HT1080 (cell line): ENCODE data around the gene SKA1. TPM values are rescaled to one million over a fixed set of nuclear protein-coding genes. Genes with fewer than 3 reads are reported as not detected.
A peak's percentile ranks its signal among the peaks of the same experiment; 100 is the strongest.
"Not testable (repeated sequence)": the region's sequence is repeated elsewhere in the genome, so short reads cannot be mapped to it uniquely, and the experiment has no call there.

Source experiments
- DNase-seq: peaks from one replicate; pipeline ENCODE4 v3.0.0-alpha.2; 2015; ENCODE audit warnings: low read depth
- total RNA-seq: library from RNA; depleted of rRNA; stranded (reverse); fragments of >200 nt; shearing (Covaris generic); gene quantifications from 2 replicates; pipeline ENCODE4 v1.2.3, GENCODE V29; 2014

The SKA1 gene
- total RNA-seq, 1 experiment from 2014 or later = 43.1 TPM

DNA sequence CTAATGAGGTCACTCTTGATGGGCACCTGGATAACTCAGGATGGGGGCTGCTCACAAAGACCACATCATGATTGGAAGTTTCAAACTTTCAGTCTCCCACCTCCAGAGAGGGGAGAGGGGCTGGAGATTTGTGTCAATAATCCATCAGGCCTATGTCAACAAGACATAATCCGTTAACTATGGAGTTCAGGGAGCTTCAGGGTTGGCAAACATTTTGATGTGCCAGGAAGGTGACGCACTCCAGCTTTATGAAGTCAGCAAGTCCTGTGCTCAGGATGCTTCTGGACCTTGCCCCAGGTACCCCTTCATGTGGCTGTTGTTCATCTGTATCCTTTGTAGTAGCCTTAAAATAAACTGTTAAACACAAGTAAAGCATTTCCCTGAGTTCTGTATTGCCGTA lies 19.0 kb downstream of the SKA1 start:
- no peak for DNase-seq

- DNase-seq = no peak
Measured at GRCh38 chr18:50395093-50395492, 20.2 kb downstream of the SKA1 start.

DNA sequence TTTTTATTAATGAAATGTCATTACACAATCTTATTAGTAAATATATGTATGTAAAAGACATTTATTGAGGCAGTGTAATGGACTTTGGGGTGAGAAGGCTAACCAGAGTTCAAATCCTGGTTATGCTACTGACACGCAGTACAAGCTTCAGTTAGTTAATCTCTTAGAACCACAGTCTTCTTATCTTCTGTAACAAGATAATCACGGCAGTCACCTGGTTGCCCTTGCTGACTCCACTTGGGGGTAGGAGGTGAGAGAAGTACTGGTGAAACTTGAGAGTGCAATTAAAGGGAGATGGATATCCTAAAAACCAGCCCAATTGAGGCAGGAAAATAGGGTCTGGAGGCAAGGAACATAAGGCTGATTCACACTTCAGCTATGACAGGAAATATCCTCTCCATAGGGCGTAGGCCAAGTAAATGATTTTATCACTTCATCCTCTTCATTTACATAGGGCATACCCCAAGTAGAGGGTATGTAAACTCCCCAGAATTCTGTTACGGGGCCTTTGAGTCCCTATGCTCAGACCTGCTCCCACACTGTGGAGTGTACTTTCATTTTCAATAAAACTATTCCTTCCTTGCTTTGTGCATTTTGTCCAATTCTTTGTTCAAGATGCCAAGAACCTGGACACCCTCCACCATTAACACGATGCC lies 21.3 kb downstream of the SKA1 start:
- no peak for DNase-seq

GRCh38 chr18:50397023-50397422 lies 22.2 kb downstream of the SKA1 start:
- DNase-seq = no peak

GRCh38 chr18:50398099-50398498 lies 23.3 kb downstream of the SKA1 start:
- no peak for DNase-seq

DNA sequence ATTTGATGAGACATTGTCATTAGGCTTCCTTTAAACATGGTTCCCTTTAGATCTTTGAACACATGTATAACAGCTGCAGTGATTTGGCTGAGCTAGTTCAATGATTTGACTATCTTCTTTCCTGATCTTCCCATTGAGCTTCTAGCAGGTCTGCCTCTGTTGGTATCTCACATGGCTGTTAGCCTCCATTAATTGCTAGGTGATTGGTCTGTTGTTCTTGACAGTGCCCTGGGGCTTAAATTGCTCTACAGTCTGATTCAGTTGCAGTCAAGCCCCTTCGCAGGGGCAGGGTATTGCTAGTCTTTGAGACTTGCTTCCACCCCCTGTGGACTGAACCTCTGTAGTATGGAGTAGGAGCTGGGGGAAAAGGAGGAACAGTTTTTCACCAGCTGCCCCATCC lies 24.1 kb downstream of the SKA1 start:
- no peak for DNase-seq

- no peak for DNase-seq
Measured at GRCh38 chr18:50399582-50399981, 24.7 kb downstream of the SKA1 start.

- DNase-seq = not testable (repeated sequence)
Measured at GRCh38 chr18:50400438-50400837, 25.6 kb downstream of the SKA1 start.

- no peak for DNase-seq
Measured at GRCh38 chr18:50401295-50401694, 26.4 kb downstream of the SKA1 start.

DNA sequence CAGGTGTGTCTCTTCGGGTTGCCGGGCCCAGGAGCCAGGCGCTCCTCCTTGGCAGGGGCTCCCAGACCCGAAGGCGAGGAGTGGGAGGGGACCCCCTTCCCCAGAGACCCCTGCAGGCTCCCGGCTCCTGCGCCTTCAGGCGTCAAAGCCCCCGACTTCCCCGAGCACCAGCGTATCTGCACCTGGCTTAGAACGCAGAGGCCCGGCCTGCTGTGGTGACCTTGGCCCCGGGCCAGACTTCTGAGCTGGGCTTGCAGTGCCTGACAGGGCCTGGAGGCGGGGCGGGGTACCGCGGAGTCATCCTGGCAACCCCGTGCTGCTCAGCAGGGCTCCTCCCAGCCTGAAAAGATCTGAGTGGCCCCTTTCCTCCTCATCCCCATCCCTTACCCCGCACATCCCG lies 27.0 kb downstream of the SKA1 start:
- peak; percentile 18 for DNase-seq

GRCh38 chr18:50404752-50405581 lies 30.1 kb downstream of the SKA1 start:
- DNase-seq = not testable (repeated sequence)

- DNase-seq = no peak
Measured at GRCh38 chr18:50405582-50406271, 30.9 kb downstream of the SKA1 start.

DNA sequence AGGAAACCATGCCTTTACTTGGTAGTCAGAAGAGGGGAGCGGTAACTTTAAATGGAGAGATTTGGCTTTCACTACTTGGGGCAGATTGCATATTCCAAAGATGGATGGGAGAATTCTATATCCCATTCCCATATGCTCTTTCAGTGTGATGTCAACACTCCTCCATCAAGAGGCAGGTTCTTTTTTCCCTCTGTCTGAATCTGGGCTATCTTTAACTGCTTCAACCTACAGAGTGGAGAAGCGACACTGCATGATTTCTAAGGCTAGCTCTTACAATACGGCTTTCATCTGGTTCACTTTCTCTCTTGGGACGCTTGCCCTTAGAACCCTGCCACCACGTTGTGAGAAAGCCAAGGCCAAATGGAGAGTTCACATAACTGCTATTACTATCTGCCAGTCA lies 34.4 kb downstream of the SKA1 start:
- DNase-seq = no peak

DNA sequence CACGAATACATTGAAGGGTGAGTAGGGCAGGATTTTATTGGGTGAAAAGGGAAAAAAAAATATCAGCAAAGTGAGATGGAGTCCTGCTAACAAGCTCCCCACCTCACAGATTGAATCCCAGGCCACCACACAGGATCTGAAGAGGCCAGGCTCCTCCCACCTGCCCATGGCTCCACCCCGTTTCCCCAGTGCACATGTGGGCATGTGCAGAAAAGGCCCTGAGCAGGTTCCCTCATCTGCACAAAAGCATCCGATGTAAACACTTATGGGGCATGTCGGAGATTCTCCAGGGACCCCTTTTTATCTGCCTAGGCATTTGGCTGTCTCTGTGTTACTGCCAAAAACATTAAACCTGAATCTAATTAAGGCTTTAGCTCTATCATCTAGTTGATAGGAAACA lies 35.2 kb downstream of the SKA1 start:
- no peak for DNase-seq

GRCh38 chr18:50410894-50411293 lies 36.0 kb downstream of the SKA1 start:
- DNase-seq = no peak

- DNase-seq = not testable (repeated sequence)
Measured at GRCh38 chr18:50416832-50417231, 42.0 kb downstream of the SKA1 start.

DNA sequence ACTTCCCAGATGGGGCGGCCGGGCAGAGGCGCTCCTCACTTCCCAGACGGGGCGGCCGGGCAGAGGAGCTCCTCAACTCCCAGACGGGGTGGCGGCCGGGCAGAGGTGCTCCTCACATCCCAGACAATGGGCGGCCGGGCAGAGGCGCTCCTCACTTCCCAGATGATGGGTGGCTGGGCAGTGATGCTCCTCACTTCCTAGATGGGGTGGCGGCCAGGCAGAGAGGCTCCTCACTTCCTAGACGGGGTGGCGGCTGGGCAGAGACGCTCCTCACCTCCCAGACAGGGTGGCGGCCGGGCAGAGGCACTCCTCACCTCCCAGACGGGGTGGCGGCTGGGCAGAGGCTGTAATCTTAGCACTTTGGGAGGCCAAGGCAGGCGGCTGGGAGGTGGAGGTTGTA lies 42.9 kb downstream of the SKA1 start:
- DNase-seq = not testable (repeated sequence)

DNA sequence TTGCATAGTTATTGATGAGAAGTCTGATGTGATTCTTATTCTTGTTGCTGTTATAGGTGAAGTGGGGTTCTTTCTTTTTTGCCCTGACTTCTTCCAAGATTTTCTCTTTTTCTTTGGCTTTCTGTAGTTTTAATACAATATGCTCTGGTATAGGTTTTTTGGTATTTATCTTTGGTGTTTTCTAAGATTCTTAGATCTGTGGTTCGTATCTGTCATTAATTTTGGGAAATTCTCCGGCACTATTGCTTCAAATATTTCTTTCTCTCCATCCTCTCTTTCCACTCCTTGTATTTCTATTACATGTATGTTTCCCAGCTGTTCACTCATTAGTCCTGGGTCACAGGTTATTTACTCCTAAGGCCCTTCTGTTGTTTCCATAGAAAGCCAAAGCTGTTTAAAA lies 43.8 kb downstream of the SKA1 start:
- no peak for DNase-seq

DNA sequence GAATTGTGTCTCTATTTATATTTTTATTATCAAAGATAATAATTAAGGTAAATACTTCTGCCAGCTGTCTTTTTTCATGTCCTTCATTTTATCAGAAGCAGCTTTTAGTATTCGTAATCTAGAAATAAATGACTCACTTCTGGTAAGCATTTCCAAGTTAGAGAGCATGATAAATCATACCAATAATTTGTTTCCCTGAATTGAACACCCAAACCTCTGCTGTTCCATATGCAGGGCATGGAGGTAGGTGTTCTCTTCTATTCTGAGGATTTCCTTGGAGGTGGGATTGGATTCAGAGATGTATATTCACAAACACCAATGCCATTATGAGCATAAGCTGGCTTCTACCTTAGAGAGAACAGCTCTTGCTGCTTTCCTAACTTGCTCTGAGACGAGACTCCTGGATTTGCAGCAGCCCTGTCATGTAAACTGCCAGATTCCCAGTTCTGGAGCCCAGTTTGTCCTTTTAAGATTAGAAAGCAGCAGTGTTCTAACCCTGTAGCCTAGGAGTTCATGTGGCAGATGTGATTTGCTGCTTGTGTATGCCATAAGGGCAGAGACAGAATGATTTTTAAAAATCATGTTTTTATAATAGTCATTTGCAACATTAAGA lies 47.5 kb downstream of the SKA1 start:
- no peak for DNase-seq

- DNase-seq = no peak
Measured at GRCh38 chr18:50424877-50425690, 50.2 kb downstream of the SKA1 start.

- no peak for DNase-seq
Measured at GRCh38 chr18:50427896-50428295, 53.0 kb downstream of the SKA1 start.
